Lung (tissue), 12 donors: ENCODE data around the gene PLPP3. TPM values are rescaled to one million over a fixed set of nuclear protein-coding genes. Genes with fewer than 3 reads are reported as not detected.
A peak's percentile ranks its signal among the peaks of the same experiment; 100 is the strongest.

Source experiments
- ATAC-seq: fragments of 200-7000 bp; cut with Tn5 transposase; one replicate; pipeline ENCODE4 v1.9.1; 2020; ENCODE audit warnings: moderate number of reproducible peaks; ENCODE audit not compliant: insufficient read depth, low FRiP score
- DNase-seq, 3 donors: peaks; one replicate each; pipeline ENCODE4 v3.0.0-alpha.2; 2013 to 2017
- H3K27ac ChIP-seq, 2 donors: one replicate each; pipeline ENCODE4 v1.5.1; 2013; ENCODE audit warnings: mild to moderate bottlenecking in 2 of 2, moderate library complexity in 2 of 2, control low read depth in 1 of 2, inconsistent platforms in 1 of 2, low read depth in 1 of 2, low read length in 1 of 2
- H3K27me3 ChIP-seq, 3 donors: one replicate each; pipeline ENCODE4 v1.5.1; 2013; ENCODE audit warnings: low read length in 2 of 3; ENCODE audit not compliant: control insufficient read depth in 3 of 3, insufficient read depth in 3 of 3
- H3K36me3 ChIP-seq, 4 donors: one replicate each; pipeline ENCODE4 v1.5.1; 2013; ENCODE audit warnings: low read length in 4 of 4, mild to moderate bottlenecking in 1 of 4, moderate library complexity in 1 of 4; ENCODE audit not compliant: control insufficient read depth in 4 of 4, insufficient read depth in 4 of 4
- H3K4me1 ChIP-seq, 5 donors: one replicate each; pipeline ENCODE4 v1.5.1; 2013; ENCODE audit warnings: low read length in 5 of 5, mild to moderate bottlenecking in 2 of 5, moderate library complexity in 1 of 5; ENCODE audit not compliant: control insufficient read depth in 5 of 5, insufficient read depth in 5 of 5
- H3K4me3 ChIP-seq: one replicate; pipeline ENCODE4 v1.5.1; 2013; ENCODE audit warnings: mild to moderate bottlenecking, control low read depth, moderate library complexity
- H3K9ac ChIP-seq, 2 donors: one replicate each; pipeline ENCODE4 v1.5.1; 2013; ENCODE audit warnings: low read length in 2 of 2, control low read depth in 1 of 2; ENCODE audit not compliant: insufficient read depth in 1 of 2
- H3K9me3 ChIP-seq, 4 donors: one replicate each; pipeline ENCODE4 v1.5.1; 2013; ENCODE audit warnings: low read length in 3 of 4, mild to moderate bottlenecking in 1 of 4, moderate library complexity in 1 of 4; ENCODE audit not compliant: control insufficient read depth in 4 of 4, insufficient read depth in 3 of 4
- CTCF ChIP-seq: IDR thresholded peaks from 2 replicates; pipeline ENCODE4 v1.5.1; 2012; ENCODE audit warnings: mild to moderate bottlenecking; ENCODE audit errors: control extremely low read depth, extremely low read depth
- WGBS, 2 donors: extraction: QIAGEN DNeasy Blood & Tissue Kit; methylation state at CpG; one replicate each; pipeline ENCODE4 v1.1.7; 2013; 5-methylcytosine and 5-hydroxymethylcytosine counted together
- polyA plus RNA-seq, 2 donors: library from polyadenylated mRNA; stranded (reverse); fragments of 200-250 nt; gene quantifications; one replicate each; pipeline ENCODE4 v1.2.1, GENCODE V29; 2013
- total RNA-seq, 2 donors: library from RNA; depleted of rRNA in 1 of 2; stranded (reverse); fragments of >200 nt in 1 of 2; gene quantifications; one replicate each; pipeline ENCODE4 v1.2.1, GENCODE V29; 2014 to 2021
- donor health status: control.
- donor health status: control.
- donor health status: Bipolar disorder and iron deficiency.
- donor health status: healthy.
- donor health status: DM: yes; HTN: yes; CAD: no.

PLPP3 gene
- total and polyA plus RNA-seq, 4 donors, result 8.6 to 121 (median 112) TPM

GRCh38 chr1:56515898-56516538 lies 63.3 kb downstream of the PLPP3 start:
- no peak overlapping the region for H3K4me3 ChIP-seq
- peak overlapping the region; percentile 28 to 74 for H3K27ac ChIP-seq
- H3K9ac ChIP-seq, result no peak overlapping the region
- DNase-seq (no peak), ATAC-seq (no peak)
- no peaks in the 10 kb centered on the region for H3K27me3 ChIP-seq
- WGBS, 2 donors, result 84 to 94% methylated on average over 4 of the region's 4 CpGs
- no peaks in the 10 kb centered on the region for H3K9me3 ChIP-seq
- peaks cover 0 to 32% (median 13%) of the 10 kb centered on the region in 5 donors for H3K4me1 ChIP-seq
- no peak for TF ChIP-seq CTCF
- peaks cover 5 to 60% (median 32%) of the 10 kb centered on the region in 4 donors for H3K36me3 ChIP-seq

DNA sequence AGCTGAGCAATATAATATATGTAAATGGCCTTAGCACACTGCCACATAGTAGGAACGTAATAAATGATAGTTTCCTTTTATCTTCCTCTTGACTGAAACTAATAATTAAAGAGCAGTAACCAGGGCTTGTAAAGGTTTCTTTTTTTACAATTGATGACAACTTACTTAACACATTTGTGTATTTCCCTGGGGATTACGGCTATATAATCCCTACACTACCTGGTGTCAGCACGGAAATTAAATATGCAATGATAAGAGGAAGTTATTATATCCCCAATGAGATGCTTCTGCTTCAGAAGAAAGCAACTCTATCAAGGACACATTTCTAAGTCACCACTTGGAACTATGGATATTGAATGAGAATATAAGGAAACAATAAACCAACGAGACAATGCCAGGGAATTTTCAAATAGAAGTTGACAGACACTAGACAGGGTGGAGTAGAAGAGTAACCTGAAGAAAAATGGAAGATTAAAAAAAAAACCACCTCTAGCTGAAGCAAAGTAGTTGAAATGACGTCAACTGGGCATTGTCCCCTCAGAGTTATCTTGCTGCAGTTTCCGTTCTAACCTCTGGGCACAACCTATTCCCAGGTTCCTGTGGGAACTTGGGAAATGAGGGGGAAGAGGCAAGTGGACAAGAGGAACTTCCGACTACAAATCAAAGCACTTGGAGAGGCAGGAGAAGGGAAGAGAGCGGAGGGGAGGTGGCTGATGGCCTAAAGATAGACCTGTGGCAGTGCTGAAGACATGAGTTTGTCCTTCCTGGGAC lies 66.5 kb downstream of the PLPP3 start:
- H3K9me3 ChIP-seq, result no peaks in the 10 kb centered on the region
- ATAC-seq (no peak), DNase-seq (peak in 1 of 3 donors; percentile 36)
- peak overlapping the region; percentile 21 to 52 for H3K27ac ChIP-seq
- TF ChIP-seq CTCF, result no peak
- H3K9ac ChIP-seq, result no peak overlapping the region
- H3K4me1 ChIP-seq, result peaks cover 7 to 48% (median 25%) of the 10 kb centered on the region in 5 donors
- H3K27me3 ChIP-seq, result no peaks in the 10 kb centered on the region
- 67 to 78% methylated on average over 8 of the region's 8 CpGs for WGBS, 2 donors
- H3K36me3 ChIP-seq, result peaks cover under 1 to 60% (median 44%) of the 10 kb centered on the region in 4 donors
- H3K4me3 ChIP-seq, result no peak overlapping the region

GRCh38 chr1:56511766-56512165 lies 67.6 kb downstream of the PLPP3 start:
- Histone ChIP-seq H3K27me3 (no peaks in the 10 kb centered on the region), H3K27ac (peak overlapping the region; percentile 37 to 45), H3K9ac (no peak overlapping the region), H3K36me3 (peaks cover 5 to 69% (median 43%) of the 10 kb centered on the region in 4 donors), H3K4me1 (peaks cover 7 to 52% (median 27%) of the 10 kb centered on the region in 5 donors), H3K9me3 (no peaks in the 10 kb centered on the region), H3K4me3 (no peak overlapping the region)
- TF ChIP-seq CTCF, result no peak
- WGBS, 2 donors, result 94 to 97% methylated on average over 8 of the region's 8 CpGs
- ATAC-seq, result no peak
- no peak for DNase-seq
